Liver (tissue), 9 donors: ENCODE results near the gene PRKD1. TPM values are rescaled to one million over a fixed set of nuclear protein-coding genes. Genes with fewer than 3 reads are reported as not detected.

ENCODE experiments used
- DNase-seq: peaks from one replicate; pipeline ENCODE4 v3.0.0-alpha.2; 2017; ENCODE audit warnings: low spot score
- H3K27ac ChIP-seq, 2 donors: one replicate each; pipeline ENCODE4 v1.7.0; 2013; ENCODE audit warnings: inconsistent platforms in 2 of 2, low read length in 2 of 2, control low read depth in 1 of 2, low read depth in 1 of 2, mild to moderate bottlenecking in 1 of 2
- H3K27me3 ChIP-seq, 4 donors: one replicate each; pipeline versions ENCODE4 v1.6.1 to v1.7.0; 2013; ENCODE audit warnings: low read length in 3 of 4, inconsistent platforms in 1 of 4, mild to moderate bottlenecking in 1 of 4, moderate library complexity in 1 of 4; ENCODE audit not compliant: control insufficient read depth in 4 of 4, insufficient read depth in 4 of 4
- H3K36me3 ChIP-seq, 4 donors: one replicate each; pipeline versions ENCODE4 v1.6.1 to v1.7.0; 2013; ENCODE audit warnings: low read length in 3 of 4, mild to moderate bottlenecking in 3 of 4, low read depth in 1 of 4, moderate library complexity in 1 of 4; ENCODE audit not compliant: control insufficient read depth in 4 of 4, insufficient read depth in 3 of 4
- H3K4me1 ChIP-seq, 4 donors: one replicate each; pipeline versions ENCODE4 v1.6.1 to v1.7.0; 2013; ENCODE audit warnings: low read length in 3 of 4, mild to moderate bottlenecking in 3 of 4, moderate library complexity in 1 of 4; ENCODE audit not compliant: control insufficient read depth in 4 of 4, insufficient read depth in 4 of 4
- H3K4me3 ChIP-seq, 3 donors: one replicate each; pipeline versions ENCODE4 v1.6.1 to v1.7.0; 2013; ENCODE audit warnings: low read length in 3 of 3, control low read depth in 1 of 3, low read depth in 1 of 3, mild to moderate bottlenecking in 1 of 3
- H3K9ac ChIP-seq, 2 donors: one replicate each; pipeline ENCODE4 v1.7.0; 2013; ENCODE audit warnings: low read length in 2 of 2, mild to moderate bottlenecking in 2 of 2, moderate library complexity in 2 of 2, control low read depth in 1 of 2, low read depth in 1 of 2
- H3K9me3 ChIP-seq, 4 donors: one replicate each; pipeline versions ENCODE4 v1.6.1 to v1.7.0; 2013; ENCODE audit warnings: low read length in 3 of 4; ENCODE audit not compliant: control insufficient read depth in 4 of 4
- EGR1 ChIP-seq, 2 donors: IDR thresholded peaks; 2 replicates each; pipeline ENCODE4 v1.6.1; 2016 to 2018; ENCODE audit warnings: antibody characterized with exemption in 2 of 2, low read depth in 2 of 2
- FOXA1 ChIP-seq: IDR thresholded peaks from 2 replicates; pipeline ENCODE4 v1.6.1; 2016; ENCODE audit warnings: antibody characterized with exemption
- FOXA2 ChIP-seq: IDR thresholded peaks from 2 replicates; pipeline ENCODE4 v1.6.1; 2016; ENCODE audit warnings: antibody characterized with exemption
- GABPA ChIP-seq, 2 donors: IDR thresholded peaks in 1 of 2; conservative IDR thresholded peaks in 1 of 2; 2 replicates each; pipeline ENCODE4 v1.6.1; 2016; ENCODE audit warnings: antibody characterized with exemption in 2 of 2, mild to moderate bottlenecking in 1 of 2, moderate library complexity in 1 of 2
- JUND ChIP-seq, 2 donors: IDR thresholded peaks; 2 replicates each; pipeline ENCODE4 v1.6.1; 2016; ENCODE audit warnings: antibody characterized with exemption in 2 of 2
- NR2F2 ChIP-seq: IDR thresholded peaks from 2 replicates; pipeline ENCODE4 v1.6.1; 2016; ENCODE audit warnings: antibody characterized with exemption
- RAD21 ChIP-seq, 2 donors: IDR thresholded peaks; 2 replicates each; pipeline ENCODE4 v1.6.1; 2016; ENCODE audit warnings: antibody characterized with exemption in 2 of 2, mild to moderate bottlenecking in 2 of 2
- RXRA ChIP-seq, 2 donors: IDR thresholded peaks; 2 replicates each; pipeline ENCODE4 v1.6.1; 2017 to 2018; ENCODE audit warnings: antibody characterized with exemption in 2 of 2, mild to moderate bottlenecking in 1 of 2
- TAF1 ChIP-seq: conservative IDR thresholded peaks from 2 replicates; pipeline ENCODE4 v1.6.1; 2016; ENCODE audit warnings: antibody characterized with exemption, mild to moderate bottlenecking
- YY1 ChIP-seq: IDR thresholded peaks from 2 replicates; pipeline ENCODE4 v1.6.1; 2016; ENCODE audit warnings: antibody characterized with exemption, mild to moderate bottlenecking
- WGBS: extraction: QIAGEN DNeasy Blood & Tissue Kit; methylation state at CpG from one replicate; pipeline ENCODE4 v1.1.7; 2013; 5-methylcytosine and 5-hydroxymethylcytosine counted together
- polyA plus RNA-seq, 2 donors: library from polyadenylated mRNA; stranded (reverse) in 1 of 2; unstranded in 1 of 2; fragments of 200-250 nt in 1 of 2; fragments of >200 nt in 1 of 2; fragmentation: Nextera tagmentation in 1 of 2; extraction: Ambion mirVana in 1 of 2; gene quantifications; one replicate each; pipeline versions ENCODE4 v1.2.1 to v1.2.3, GENCODE V29; 2013 to 2015
- total RNA-seq, 2 donors: library from RNA; depleted of rRNA; stranded (reverse); fragments of >200 nt; gene quantifications; one replicate each; pipeline ENCODE4 v1.2.3, GENCODE V29; 2014
- TF ChIP-seq, protein P1 (sequence below): IDR thresholded peaks from 2 replicates; pipeline ENCODE4 v1.6.1; 2016; ENCODE audit warnings: antibody characterized with exemption
- TF ChIP-seq, protein P2 (sequence below): IDR thresholded peaks from 2 replicates; pipeline ENCODE4 v1.6.1; 2016; ENCODE audit warnings: antibody characterized with exemption, mild to moderate bottlenecking
- TF ChIP-seq, protein P3 (sequence below): fragments of 150-350 bp; IDR thresholded peaks from 2 replicates; pipeline ENCODE4 v1.5.1; 2017; ENCODE audit warnings: improper control_type of control experiment, low read depth, low read length; ENCODE audit not compliant: missing input control
- TF ChIP-seq, protein P4 (sequence below): IDR thresholded peaks from 2 replicates; pipeline ENCODE4 v1.6.1; 2016; ENCODE audit warnings: antibody characterized with exemption
- donor health status: healthy.
- donor health status: healthy.
- donor health status: healthy.
- donor health status: healthy.
- donor health status: healthy.

The PRKD1 gene
- total and polyA plus RNA-seq, 4 donors = 0.85 to 5.0 (median 0.99) TPM

DNA sequence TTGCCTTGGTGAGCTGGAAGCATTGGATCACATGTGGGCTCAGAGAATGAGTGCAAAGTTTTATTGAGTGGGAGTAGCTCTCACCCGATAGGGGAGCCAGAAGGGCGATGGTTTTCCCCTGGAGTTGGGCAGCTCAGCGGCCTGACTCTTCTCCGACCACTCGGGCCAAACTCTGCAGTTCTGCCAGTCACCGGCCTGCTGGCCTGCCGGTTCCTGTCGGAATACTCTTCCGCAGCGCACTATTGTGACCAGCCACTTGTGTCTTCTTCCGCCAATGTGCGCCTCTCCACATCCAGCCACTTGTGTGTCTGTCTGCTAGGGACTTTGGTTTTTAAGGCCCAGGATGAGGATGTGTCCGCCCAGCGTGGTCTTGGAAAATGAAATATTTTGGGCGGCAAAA, 43.5 kb upstream of the PRKD1 start:
- H3K4me3 ChIP-seq = no peak overlapping the region
- no peak for TF ChIP-seq FOXA1
- TF ChIP-seq YY1 = no peak
- TF ChIP-seq, protein P1, sequence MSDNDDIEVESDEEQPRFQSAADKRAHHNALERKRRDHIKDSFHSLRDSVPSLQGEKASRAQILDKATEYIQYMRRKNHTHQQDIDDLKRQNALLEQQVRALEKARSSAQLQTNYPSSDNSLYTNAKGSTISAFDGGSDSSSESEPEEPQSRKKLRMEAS = no peak
- TF ChIP-seq FOXA2 = no peak
- no peak for TF ChIP-seq RXRA (IDR thresholded peaks at IDR 0.05)
- TF ChIP-seq JUND (IDR thresholded peaks at IDR 0.05) = no peak
- TF ChIP-seq, protein P2, sequence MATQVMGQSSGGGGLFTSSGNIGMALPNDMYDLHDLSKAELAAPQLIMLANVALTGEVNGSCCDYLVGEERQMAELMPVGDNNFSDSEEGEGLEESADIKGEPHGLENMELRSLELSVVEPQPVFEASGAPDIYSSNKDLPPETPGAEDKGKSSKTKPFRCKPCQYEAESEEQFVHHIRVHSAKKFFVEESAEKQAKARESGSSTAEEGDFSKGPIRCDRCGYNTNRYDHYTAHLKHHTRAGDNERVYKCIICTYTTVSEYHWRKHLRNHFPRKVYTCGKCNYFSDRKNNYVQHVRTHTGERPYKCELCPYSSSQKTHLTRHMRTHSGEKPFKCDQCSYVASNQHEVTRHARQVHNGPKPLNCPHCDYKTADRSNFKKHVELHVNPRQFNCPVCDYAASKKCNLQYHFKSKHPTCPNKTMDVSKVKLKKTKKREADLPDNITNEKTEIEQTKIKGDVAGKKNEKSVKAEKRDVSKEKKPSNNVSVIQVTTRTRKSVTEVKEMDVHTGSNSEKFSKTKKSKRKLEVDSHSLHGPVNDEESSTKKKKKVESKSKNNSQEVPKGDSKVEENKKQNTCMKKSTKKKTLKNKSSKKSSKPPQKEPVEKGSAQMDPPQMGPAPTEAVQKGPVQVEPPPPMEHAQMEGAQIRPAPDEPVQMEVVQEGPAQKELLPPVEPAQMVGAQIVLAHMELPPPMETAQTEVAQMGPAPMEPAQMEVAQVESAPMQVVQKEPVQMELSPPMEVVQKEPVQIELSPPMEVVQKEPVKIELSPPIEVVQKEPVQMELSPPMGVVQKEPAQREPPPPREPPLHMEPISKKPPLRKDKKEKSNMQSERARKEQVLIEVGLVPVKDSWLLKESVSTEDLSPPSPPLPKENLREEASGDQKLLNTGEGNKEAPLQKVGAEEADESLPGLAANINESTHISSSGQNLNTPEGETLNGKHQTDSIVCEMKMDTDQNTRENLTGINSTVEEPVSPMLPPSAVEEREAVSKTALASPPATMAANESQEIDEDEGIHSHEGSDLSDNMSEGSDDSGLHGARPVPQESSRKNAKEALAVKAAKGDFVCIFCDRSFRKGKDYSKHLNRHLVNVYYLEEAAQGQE = no peak
- no peak for TF ChIP-seq GABPA (IDR thresholded peaks at IDR 0.05 in 1 of 2, conservative IDR thresholded peaks at IDR 0.05 in 1 of 2)
- TF ChIP-seq, protein P3, sequence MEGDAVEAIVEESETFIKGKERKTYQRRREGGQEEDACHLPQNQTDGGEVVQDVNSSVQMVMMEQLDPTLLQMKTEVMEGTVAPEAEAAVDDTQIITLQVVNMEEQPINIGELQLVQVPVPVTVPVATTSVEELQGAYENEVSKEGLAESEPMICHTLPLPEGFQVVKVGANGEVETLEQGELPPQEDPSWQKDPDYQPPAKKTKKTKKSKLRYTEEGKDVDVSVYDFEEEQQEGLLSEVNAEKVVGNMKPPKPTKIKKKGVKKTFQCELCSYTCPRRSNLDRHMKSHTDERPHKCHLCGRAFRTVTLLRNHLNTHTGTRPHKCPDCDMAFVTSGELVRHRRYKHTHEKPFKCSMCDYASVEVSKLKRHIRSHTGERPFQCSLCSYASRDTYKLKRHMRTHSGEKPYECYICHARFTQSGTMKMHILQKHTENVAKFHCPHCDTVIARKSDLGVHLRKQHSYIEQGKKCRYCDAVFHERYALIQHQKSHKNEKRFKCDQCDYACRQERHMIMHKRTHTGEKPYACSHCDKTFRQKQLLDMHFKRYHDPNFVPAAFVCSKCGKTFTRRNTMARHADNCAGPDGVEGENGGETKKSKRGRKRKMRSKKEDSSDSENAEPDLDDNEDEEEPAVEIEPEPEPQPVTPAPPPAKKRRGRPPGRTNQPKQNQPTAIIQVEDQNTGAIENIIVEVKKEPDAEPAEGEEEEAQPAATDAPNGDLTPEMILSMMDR = no peak
- TF ChIP-seq TAF1 = no peak
- H3K9me3 ChIP-seq = no peaks in the 10 kb centered on the region
- no peaks in the 10 kb centered on the region for H3K27me3 ChIP-seq
- no peak overlapping the region for H3K9ac ChIP-seq
- H3K27ac ChIP-seq = no peak overlapping the region
- 95% methylated on average over 15 of the region's 15 CpGs for WGBS
- no peaks in the 10 kb centered on the region for H3K4me1 ChIP-seq
- no peaks in the 10 kb centered on the region for H3K36me3 ChIP-seq
- DNase-seq = no peak

DNA sequence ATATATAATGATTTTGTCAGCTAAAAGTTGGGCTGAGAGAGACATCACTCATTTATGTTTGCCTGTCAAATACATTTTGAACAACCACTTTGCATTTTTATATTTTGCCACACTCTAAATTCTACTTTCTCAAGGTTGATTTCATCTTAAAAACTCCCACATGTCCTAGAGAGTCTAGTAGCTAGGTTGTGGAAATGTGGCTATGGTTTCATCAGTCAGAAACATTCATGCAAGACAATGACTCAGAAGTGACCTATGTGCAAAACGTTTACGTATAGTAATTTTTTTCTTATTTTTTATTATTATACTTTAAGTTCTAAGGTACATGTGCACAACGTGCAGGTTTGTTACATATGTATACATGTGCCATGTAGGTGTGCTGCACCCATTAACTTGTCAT, 27.4 kb upstream of the PRKD1 start:
- Histone ChIP-seq H3K4me3 (no peak overlapping the region), H3K9me3 (no peaks in the 10 kb centered on the region), H3K27ac (no peak overlapping the region), H3K36me3 (no peaks in the 10 kb centered on the region), H3K9ac (no peak overlapping the region), H3K4me1 (no peaks in the 10 kb centered on the region), H3K27me3 (no peaks in the 10 kb centered on the region)
- no peak for DNase-seq
- WGBS = 85% methylated on average over 3 of the region's 3 CpGs
- TF ChIP-seq, protein P2 = no peak
- TF ChIP-seq RAD21 (IDR thresholded peaks at IDR 0.05) (no peak), JUND (IDR thresholded peaks at IDR 0.05) (no peak), FOXA1 (no peak), EGR1 (IDR thresholded peaks at IDR 0.05; ENCODE audit: low read depth in 2 of 2) (no peak), NR2F2 (no peak), GABPA (IDR thresholded peaks at IDR 0.05 in 1 of 2, conservative IDR thresholded peaks at IDR 0.05 in 1 of 2) (no peak)
- TF ChIP-seq, protein P4, sequence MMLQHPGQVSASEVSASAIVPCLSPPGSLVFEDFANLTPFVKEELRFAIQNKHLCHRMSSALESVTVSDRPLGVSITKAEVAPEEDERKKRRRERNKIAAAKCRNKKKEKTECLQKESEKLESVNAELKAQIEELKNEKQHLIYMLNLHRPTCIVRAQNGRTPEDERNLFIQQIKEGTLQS = no peak
